SK-N-SH (cell line): ENCODE results near the gene MAGEB1. TPM values are rescaled to one million over a fixed set of nuclear protein-coding genes. Genes with fewer than 3 reads are reported as not detected.

Experiments
- CTCF ChIA-PET: fragments of 300-600, 350-600 bp; formaldehyde crosslinking; extraction: SDS; loops from one replicate; lab custom pipeline; 2021; lab: Yijun Ruan, JAX
- POLR2A ChIA-PET: fragments of 350-600 bp; sonication (Branson Sonifier 250); formaldehyde crosslinking; extraction: SDS; loops from one replicate; lab custom pipeline; 2020; ENCODE audit warnings: antibody characterized with exemption, inconsistent platforms; lab: Yijun Ruan, JAX
- DNase-seq: peaks from one replicate; pipeline ENCODE4 v3.0.0; 2012
- H2AFZ ChIP-seq: fragments of 200-600 bp; sonication (generic); 2 replicates; pipeline ENCODE4 v1.8.1; 2016; ENCODE audit warnings: antibody characterized with exemption, mild to moderate bottlenecking, low read depth
- H3F3A ChIP-seq: fragments of 200-600 bp; sonication (generic); replicated peaks from 2 replicates; pipeline ENCODE3; 2016; ENCODE audit warnings: antibody characterized with exemption, mild to moderate bottlenecking; ENCODE audit not compliant: insufficient read depth
- H3K27ac ChIP-seq, 2 experiments: fragments of 200-500 bp in 1 of 2; fragments of 200-600 bp in 1 of 2; sonication (Bioruptor generic) in 1 of 2; sonication (generic), shearing (Covaris generic) in 1 of 2; 2 replicates each; pipeline versions ENCODE4 v1.5.1 to v1.6.1; 2014 to 2016; ENCODE audit warnings: low read depth in 2 of 2, inconsistent platforms in 1 of 2, low read length in 1 of 2, mild to moderate bottlenecking in 1 of 2, mixed read lengths in 1 of 2
- H3K27me3 ChIP-seq: fragments of 200-600 bp; sonication (generic), shearing (Covaris generic); 2 replicates; pipeline ENCODE4 v1.6.1; 2016; ENCODE audit warnings: mixed run types; ENCODE audit not compliant: insufficient read depth
- H3K36me3 ChIP-seq, 2 experiments: fragments of 200-500 bp in 1 of 2; fragments of 200-600 bp in 1 of 2; sonication (Bioruptor generic) in 1 of 2; sonication (generic) in 1 of 2; replicated peaks in 1 of 2; 2 replicates each; pipeline versions ENCODE3 to v1.5.1; 2014 to 2016; ENCODE audit warnings: low read length in 1 of 2, mild to moderate bottlenecking in 1 of 2; ENCODE audit not compliant: insufficient read depth in 2 of 2, control insufficient read depth in 1 of 2
- H3K4me1 ChIP-seq, 2 experiments: fragments of 200-500 bp in 1 of 2; fragments of 200-600 bp in 1 of 2; sonication (Bioruptor generic) in 1 of 2; sonication (generic), shearing (Covaris generic) in 1 of 2; 2 replicates each; pipeline versions ENCODE4 v1.5.1 to v1.6.1; 2014 to 2016; ENCODE audit warnings: low read depth in 1 of 2, low read length in 1 of 2, mixed run types in 1 of 2; ENCODE audit not compliant: insufficient read depth in 2 of 2, control insufficient read depth in 1 of 2
- H3K4me2 ChIP-seq: fragments of 200-600 bp; sonication (generic), shearing (Covaris generic); 2 replicates; pipeline ENCODE4 v1.6.1; 2017; ENCODE audit warnings: mixed run types
- H3K4me3 ChIP-seq, 2 experiments: fragments of 200-500 bp in 1 of 2; fragments of 200-600 bp in 1 of 2; sonication (Bioruptor generic) in 1 of 2; sonication (generic), shearing (Covaris generic) in 1 of 2; 2 replicates each; pipeline versions ENCODE4 v1.5.1 to v1.8.1; 2014 to 2016; ENCODE audit warnings: low read depth in 2 of 2, inconsistent platforms in 1 of 2, low read length in 1 of 2, mild to moderate bottlenecking in 1 of 2, mixed read lengths in 1 of 2, moderate library complexity in 1 of 2
- H3K79me2 ChIP-seq: fragments of 200-600 bp; sonication (generic); 2 replicates; pipeline ENCODE4 v1.8.1; 2017; ENCODE audit warnings: mild to moderate bottlenecking; ENCODE audit not compliant: insufficient read depth
- H3K9ac ChIP-seq: fragments of 200-600 bp; sonication (generic); 2 replicates; pipeline ENCODE4 v1.6.1; 2017; ENCODE audit warnings: mixed run types
- H3K9me2 ChIP-seq: fragments of 200-600 bp; sonication (generic); 2 replicates; pipeline ENCODE4 v1.6.1; 2017; ENCODE audit warnings: mixed run types
- H3K9me3 ChIP-seq: fragments of 200-600 bp; sonication (generic); 2 replicates; pipeline ENCODE4 v1.6.1; 2017; ENCODE audit warnings: mixed run types, mild to moderate bottlenecking, moderate library complexity
- H4K20me1 ChIP-seq: fragments of 200-600 bp; sonication (generic); 2 replicates; pipeline ENCODE4 v1.6.1; 2017; ENCODE audit warnings: mild to moderate bottlenecking, mixed run types; ENCODE audit not compliant: insufficient read depth
- CHD2 ChIP-seq: fragments of 150-350 bp; IDR thresholded peaks from 2 replicates; pipeline ENCODE4 v1.6.1; 2018; ENCODE audit warnings: low read length; ENCODE audit not compliant: partially characterized antibody
- CTCF ChIP-seq: fragments of 200-600 bp; sonication (generic); IDR thresholded peaks from 2 replicates; pipeline ENCODE4 v1.6.1; 2017; ENCODE audit warnings: antibody characterized with exemption, mild to moderate bottlenecking, moderate library complexity
- EP300 ChIP-seq, 2 experiments: IDR thresholded peaks; 2 replicates each; pipeline versions ENCODE4 v1.4.0 to v1.6.1; 2012; ENCODE audit warnings: borderline replicate concordance in 1 of 2, low read depth in 1 of 2, low read length in 1 of 2
- EZH2phosphoT487 ChIP-seq: fragments of 200-600 bp; sonication (generic); IDR thresholded peaks from 2 replicates; pipeline ENCODE4 v1.6.1; 2017; ENCODE audit warnings: low read depth, mixed run types, mild to moderate bottlenecking, antibody characterized with exemption, moderate library complexity, borderline replicate concordance
- FOXJ3 ChIP-seq: sonication (generic); formaldehyde crosslinking; IDR thresholded peaks from 2 replicates; pipeline ENCODE4 v1.5.1; 2020; ENCODE audit warnings: mild to moderate bottlenecking, missing genetic modification reagents
- GABPA ChIP-seq: IDR thresholded peaks from 2 replicates; pipeline ENCODE4 v1.4.0; 2012; ENCODE audit warnings: low read depth, mild to moderate bottlenecking
- GATA2 ChIP-seq: sonication (generic); formaldehyde crosslinking; IDR thresholded peaks from 2 replicates; pipeline ENCODE4 v1.5.0; 2020; ENCODE audit warnings: mild to moderate bottlenecking, missing genetic modification reagents
- JUND ChIP-seq: IDR thresholded peaks from 2 replicates; pipeline ENCODE4 v1.4.0; 2012
- MAX ChIP-seq: IDR thresholded peaks from 2 replicates; pipeline ENCODE4 v1.4.0; 2012; ENCODE audit warnings: low read depth
- MXI1 ChIP-seq: IDR thresholded peaks from 2 replicates; pipeline ENCODE4 v1.6.1; 2012; ENCODE audit warnings: mild to moderate bottlenecking, low read depth, low read length, improper control_type of control experiment
- NRF1 ChIP-seq: IDR thresholded peaks from 2 replicates; pipeline ENCODE4 v1.6.1; 2012; ENCODE audit warnings: low read depth, mild to moderate bottlenecking, low read length
- PBX3 ChIP-seq: IDR thresholded peaks from 2 replicates; pipeline ENCODE4; 2012
- RAD21 ChIP-seq: IDR thresholded peaks from 2 replicates; pipeline ENCODE4 v1.6.1; 2012; ENCODE audit warnings: mild to moderate bottlenecking, low read length
- RCOR1 ChIP-seq: fragments of 150-350 bp; IDR thresholded peaks from 2 replicates; pipeline ENCODE4 v1.6.1; 2017; ENCODE audit warnings: antibody characterized with exemption, low read length
- SIN3A ChIP-seq: IDR thresholded peaks from 2 replicates; pipeline ENCODE4 v1.6.1; 2012; ENCODE audit warnings: low read depth, mild to moderate bottlenecking, low read length, moderate library complexity, borderline replicate concordance
- TCF12 ChIP-seq: IDR thresholded peaks from 2 replicates; pipeline ENCODE4 v1.4.0; 2012
- USF2 ChIP-seq: fragments of 150-350 bp; IDR thresholded peaks from 2 replicates; pipeline ENCODE4 v1.6.1; 2017; ENCODE audit warnings: antibody characterized with exemption, low read length, low read depth, borderline replicate concordance
- ZBTB33 ChIP-seq: IDR thresholded peaks from 2 replicates; pipeline ENCODE4 v1.4.0; 2012; ENCODE audit warnings: low read depth, borderline replicate concordance
- WGBS: methylation state at CpG from one replicate; pipeline ENCODE4 v1.1.6; 2017; ENCODE audit warnings: low lambda C conversion rate; 5-methylcytosine and 5-hydroxymethylcytosine counted together
- polyA plus RNA-seq, 3 experiments: library from polyadenylated mRNA; depleted of rRNA; stranded (reverse); fragments of >200 nt; gene quantifications; 2 replicates each; pipeline ENCODE4 v1.2.3, GENCODE V29; 2012

Gene MAGEB1
- polyA plus RNA-seq, 1 of the 3 experiments (the other 2 are of a cell fraction) = 0.02 TPM

- ChIA-PET CTCF (no interaction called here), POLR2A (no interaction called here)
- Histone ChIP-seq H3K9me3 (no peaks in the 10 kb centered on the region), H3K36me3 (no peaks in the 10 kb centered on the region), H3K27me3 (no peaks in the 10 kb centered on the region), H3K27ac (no peak overlapping the region), H3K9ac (no peak overlapping the region), H3F3A (peaks cover 14% of the 10 kb centered on the region), H2AFZ (no peak overlapping the region), H3K4me3 (no peak overlapping the region), H3K4me1 (peaks cover 0 to 9% of the 10 kb centered on the region in 2 experiments; a peak in 2 of 4 replicates), H3K9me2 (no peaks in the 10 kb centered on the region), H3K79me2 (no peaks in the 10 kb centered on the region), H4K20me1 (no peaks in the 10 kb centered on the region), H3K4me2 (no peak overlapping the region)
- WGBS = 75% methylated on average over 1 of the region's 1 CpG
- no peak for DNase-seq
- TF ChIP-seq ZBTB33 (no peak), FOXJ3 (CRISPR knock-in tag) (no peak), JUND (no peak), RCOR1 (no peak), CTCF (no peak), TCF12 (no peak), MAX (no peak), GABPA (no peak), EP300 (IDR thresholded peaks at IDR 0.05; ENCODE audit: borderline replicate concordance in 1 of 2, low read depth in 1 of 2, low read length in 1 of 2) (no peak), RAD21 (no peak), PBX3 (no peak), EZH2phosphoT487 (no peak), USF2 (no peak), NRF1 (no peak), CHD2 (no peak), GATA2 (CRISPR knock-in tag) (no peak), SIN3A (no peak), MXI1 (no peak)
Measured at GRCh38 chrX:30280428-30280827, 33.5 kb downstream of the MAGEB1 start.
